GM12878 (cell line): ENCODE results near the gene TLCD2. TPM values are rescaled to one million over a fixed set of nuclear protein-coding genes. Genes with fewer than 3 reads are reported as not detected.
A peak's percentile ranks its signal among the peaks of the same experiment; 100 is the strongest.

Experiments
- ATAC-seq: fragments of 200-7000 bp; cut with Tn5 transposase; 3 replicates; pipeline ENCODE4 v1.9.1; 2020; ENCODE audit warnings: mild to moderate bottlenecking, moderate library complexity
- BruUV-seq: library from RNA; stranded (reverse); fragments of 400-500 nt; replicated peaks from 2 replicates; lab custom pipeline; 2021; lab: Mats Ljungman, UMichigan
- CTCF ChIA-PET: fragments of 300-600 bp; sonication (Branson Sonifier 250); formaldehyde crosslinking; extraction: SDS; loops from one replicate; lab custom pipeline; 2021; ENCODE audit warnings: inconsistent platforms; lab: Yijun Ruan, JAX
- POLR2A ChIA-PET: fragments of 350-600 bp; formaldehyde crosslinking; extraction: SDS; loops from one replicate; lab custom pipeline; 2021; ENCODE audit warnings: inconsistent platforms; lab: Charles Lee
- RAD21 ChIA-PET: fragments of 300-600 bp; sonication (Branson Sonifier 250); formaldehyde crosslinking; loops from one replicate; lab custom pipeline; 2023; ENCODE audit warnings: antibody characterized with exemption; ENCODE audit not compliant: unreplicated experiment; lab: Charles Lee
- SMC1A ChIA-PET: fragments of 300-600 bp; sonication (Branson Sonifier 250); formaldehyde crosslinking; loops from one replicate; lab custom pipeline; 2023; ENCODE audit not compliant: unreplicated experiment, uncharacterized antibody; lab: Charles Lee
- DNase-seq: peaks from one replicate; pipeline ENCODE4 v3.0.0-alpha.2; 2011; ENCODE audit warnings: low read depth, low spot score
- FAIRE-seq: peaks from 3 replicates; lab custom pipeline; 2011; peaks lifted over from hg19 to GRCh38; lab: Jason Lieb, UNC
- H2AFZ ChIP-seq: 2 replicates; pipeline ENCODE4 v1.6.0; 2011; ENCODE audit warnings: low read depth, low read length, control low read depth; ENCODE audit not compliant: control insufficient read depth
- H3K27ac ChIP-seq: 2 replicates; pipeline ENCODE4 v1.5.1; 2011; ENCODE audit warnings: control low read depth; ENCODE audit not compliant: control insufficient read depth, insufficient read depth
- H3K27me3 ChIP-seq, 2 experiments: replicated peaks in 1 of 2; 2 replicates each; pipeline versions ENCODE4 v1.6.0 to v1.6.1; 2011; ENCODE audit warnings: low read length in 1 of 2; ENCODE audit not compliant: control insufficient read depth in 2 of 2, insufficient read depth in 2 of 2
- H3K36me3 ChIP-seq, 2 experiments: 2 replicates each; pipeline ENCODE4 v1.5.1; 2011; ENCODE audit warnings: low read length in 1 of 2; ENCODE audit not compliant: control insufficient read depth in 2 of 2, insufficient read depth in 2 of 2
- H3K4me1 ChIP-seq: 2 replicates; pipeline ENCODE4 v1.6.1; 2011; ENCODE audit warnings: mild to moderate bottlenecking, low read length, moderate library complexity, mixed read lengths; ENCODE audit not compliant: control insufficient read depth, insufficient read depth
- H3K4me2 ChIP-seq: 2 replicates; pipeline ENCODE4 v1.6.0; 2011; ENCODE audit warnings: control low read depth; ENCODE audit not compliant: control insufficient read depth, insufficient read depth
- H3K4me3 ChIP-seq: fragments of 200-600 bp; sonication (generic); 2 replicates; pipeline ENCODE4 v1.5.1; 2016
- H3K79me2 ChIP-seq: 2 replicates; pipeline ENCODE4 v1.6.0; 2011; ENCODE audit warnings: low read length; ENCODE audit not compliant: control insufficient read depth, insufficient read depth
- H3K9ac ChIP-seq: 2 replicates; pipeline ENCODE4 v1.8.0; 2011; ENCODE audit warnings: low read length, control low read depth, mixed read lengths; ENCODE audit not compliant: control insufficient read depth, insufficient read depth
- H3K9me3 ChIP-seq: replicated peaks from 3 replicates; pipeline ENCODE4 v1.5.1; 2011; ENCODE audit warnings: mild to moderate bottlenecking, low read length; ENCODE audit not compliant: control insufficient read depth, insufficient read depth
- H4K20me1 ChIP-seq: 2 replicates; pipeline ENCODE4 v1.6.0; 2011; ENCODE audit not compliant: control insufficient read depth, insufficient read depth
- ESRRA ChIP-seq: IDR thresholded peaks from 2 replicates; pipeline ENCODE4 v1.6.1; 2012; ENCODE audit warnings: mild to moderate bottlenecking, low read length, improper control_type of control experiment
- HCFC1 ChIP-seq: fragments of 150-350 bp; IDR thresholded peaks from 2 replicates; pipeline ENCODE4 v1.6.1; 2014; ENCODE audit warnings: low read length
- HDAC6 ChIP-seq: fragments of 200-600 bp; sonication (generic); IDR thresholded peaks from one replicate; pipeline ENCODE4 v1.8.0; 2017; ENCODE audit warnings: antibody characterized with exemption; ENCODE audit not compliant: unreplicated experiment
- NBN ChIP-seq: fragments of 450-650 bp; IDR thresholded peaks from 2 replicates; pipeline ENCODE4 v1.6.1; 2016
- NFIC ChIP-seq: IDR thresholded peaks from 2 replicates; pipeline ENCODE4 v1.6.1; 2012; ENCODE audit warnings: low read depth, mild to moderate bottlenecking, inconsistent platforms, low read length, moderate library complexity
- POLR2A ChIP-seq: IDR thresholded peaks from 2 replicates; pipeline ENCODE4 v1.6.1; 2011; ENCODE audit warnings: low read depth, mild to moderate bottlenecking, low read length
- POLR2AphosphoS5 ChIP-seq: IDR thresholded peaks from 2 replicates; pipeline ENCODE4 v1.6.1; 2011; ENCODE audit warnings: mild to moderate bottlenecking, low read length, inconsistent platforms
- SMARCA5 ChIP-seq: fragments of 450-650 bp; IDR thresholded peaks from 2 replicates; pipeline ENCODE4 v1.6.1; 2017; ENCODE audit warnings: mild to moderate bottlenecking
- SMC3 ChIP-seq: IDR thresholded peaks from 2 replicates; pipeline ENCODE4 v1.6.1; 2011; ENCODE audit warnings: low read length, improper control_type of control experiment, borderline replicate concordance
- SP1 ChIP-seq: IDR thresholded peaks from one replicate; pipeline ENCODE4 v1.6.1; 2011; ENCODE audit warnings: low read depth, low read length
- SPI1 ChIP-seq: IDR thresholded peaks from 2 replicates; pipeline ENCODE4 v1.6.1; 2011; ENCODE audit warnings: low read depth, mild to moderate bottlenecking, low read length, moderate library complexity, borderline replicate concordance; ENCODE audit not compliant: insufficient read depth
- STAT3 ChIP-seq: IDR thresholded peaks from 2 replicates; pipeline ENCODE4 v1.6.1; 2011; ENCODE audit warnings: low read depth, low read length, improper control_type of control experiment
- SUZ12 ChIP-seq: fragments of 200-600 bp; sonication (generic); IDR thresholded peaks from one replicate; pipeline ENCODE4 v1.6.1; 2018; ENCODE audit warnings: antibody characterized with exemption, mild to moderate bottlenecking; ENCODE audit not compliant: unreplicated experiment
- TAF1 ChIP-seq: IDR thresholded peaks from 2 replicates; pipeline ENCODE4 v1.6.1; 2011; ENCODE audit warnings: mild to moderate bottlenecking, low read depth, low read length, borderline replicate concordance
- ZNF207 ChIP-seq: fragments of 450-650 bp; IDR thresholded peaks from 2 replicates; pipeline ENCODE4 v1.6.1; 2014; ENCODE audit warnings: antibody characterized with exemption, mild to moderate bottlenecking, borderline replicate concordance
- ZSCAN29 ChIP-seq: fragments of 450-650 bp; IDR thresholded peaks from 2 replicates; pipeline ENCODE4 v1.6.1; 2017; ENCODE audit warnings: mild to moderate bottlenecking, moderate library complexity
- WGBS: methylation state at CpG from one replicate; pipeline ENCODE4 v1.1.6; 2016; ENCODE audit warnings: low lambda C conversion rate; ENCODE audit not compliant: insufficient replicate concordance, insufficient coverage; ENCODE audit errors: missing lambda C conversion rate; 5-methylcytosine and 5-hydroxymethylcytosine counted together
- in situ Hi-C: fragments of 300-500 bp; cut with MboI; formaldehyde crosslinking; loops from 9 replicates; pipeline ENCODE4 v1.14.3; 2018; ENCODE audit warnings: mixed read lengths
- intact Hi-C: fragments of 100-400 bp; cut with micrococcal nuclease; formaldehyde crosslinking; loops from one replicate; pipeline ENCODE4 v1.14.2; 2022; ENCODE audit not compliant: unreplicated experiment
- polyA plus RNA-seq, 11 experiments: library from polyadenylated mRNA; depleted of rRNA in 4 of 11; unstranded in 6 of 11; stranded (reverse) in 5 of 11; fragments of >200 nt; fragmentation: Nextera tagmentation in 4 of 11; fragmentation: Illumina TruSeq in 1 of 11; extraction: Ambion mirVana in 4 of 11; extraction: Trizol in 1 of 11; gene quantifications; 1 replicate in 1 of 11; 2 replicates in 10 of 11; pipeline versions ENCODE4 v1.2.1 to v1.2.3, GENCODE V29; 2011 to 2016; ENCODE audit warnings: inconsistent platforms in 2 of 11, missing spikeins in 2 of 11, low read depth in 1 of 11
- total RNA-seq, 4 experiments: library from RNA; depleted of rRNA in 3 of 4; stranded (reverse); fragments of >200 nt in 3 of 4; fragmentation: Illumina TruSeq in 1 of 4; extraction: Trizol in 1 of 4; gene quantifications; 2 replicates each; pipeline versions ENCODE4 v1.2.1 to v1.2.3, GENCODE V29; 2013 to 2021
- TF ChIP-seq, protein P1 (sequence below): fragments of 450-650 bp; IDR thresholded peaks from 2 replicates; pipeline ENCODE4 v1.6.1; 2016; ENCODE audit warnings: mild to moderate bottlenecking
- TF ChIP-seq, protein P2 (sequence below): fragments of 450-650 bp; IDR thresholded peaks from 2 replicates; pipeline ENCODE4 v1.6.1; 2016; ENCODE audit warnings: mild to moderate bottlenecking, moderate library complexity, borderline replicate concordance
- TF ChIP-seq, protein P3 (sequence below): IDR thresholded peaks from 2 replicates; pipeline ENCODE4 v1.6.1; 2011; ENCODE audit warnings: low read depth, low read length, improper control_type of control experiment, borderline replicate concordance

TLCD2 gene
- total and polyA plus RNA-seq, 10 of the 15 experiments (the other 5 are each of a cell fraction or from before 2014, with no cell fraction given), result 0.02 to 0.15 (median 0.05) TPM; not detected in 2

DNA sequence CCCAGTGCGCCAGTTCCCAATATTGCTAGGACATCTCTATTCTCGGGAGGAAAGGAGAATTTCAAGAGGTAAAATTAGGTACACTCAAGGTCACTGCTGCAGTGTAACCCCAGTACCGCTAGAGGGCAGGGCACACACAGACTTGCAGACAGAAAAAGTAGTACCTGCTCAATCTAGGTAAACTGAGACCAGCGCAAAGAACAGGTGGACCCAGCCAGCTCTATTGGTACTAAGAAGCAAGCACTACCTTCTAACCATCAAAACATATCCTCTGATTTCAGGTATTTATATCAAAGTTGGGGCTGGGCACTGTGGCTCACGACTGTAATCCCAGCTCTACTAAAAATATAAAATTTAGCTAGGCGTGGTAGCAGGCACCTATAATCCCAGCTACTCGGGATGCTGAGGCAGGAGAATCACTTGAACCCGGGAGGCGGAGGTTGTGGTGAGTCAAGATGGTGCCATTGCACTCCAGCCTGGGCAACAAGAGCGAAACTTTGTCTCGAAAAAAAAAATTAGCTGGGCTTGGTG lies 10.7 kb upstream of the TLCD2 start:
- peaks cover 19% of the 10 kb centered on the region for H3K79me2 ChIP-seq
- no peak overlapping the region for H2AFZ ChIP-seq
- no peaks in the 10 kb centered on the region for H3K27me3 ChIP-seq
- ChIA-PET CTCF (interaction anchor here (0.5 to 11.0 kb wide), 47 partner anchors 8 to 336 kb away, joined by 3 to 232 read pairs (median 4); partner anchors contain the start of genes DPH1, RILP and RTN4RL1), RAD21 (interaction anchor here (0.7 to 5.7 kb wide), 19 partner anchors 9 to 188 kb away, joined by 3 to 80 read pairs (median 4); partner anchors contain the start of genes RPA1 and SMYD4), SMC1A (interaction anchor here (0.6 to 8.4 kb wide), 28 partner anchors 10 to 562 kb away, joined by 3 to 88 read pairs (median 4); no protein-coding TSS in a partner anchor), POLR2A (interaction anchor here (0.6 to 5.1 kb wide), 11 partner anchors 15 to 172 kb away, joined by 3 to 16 read pairs (median 4); no protein-coding TSS in a partner anchor)
- FAIRE-seq (peak; percentile 83), DNase-seq (no peak), ATAC-seq (no peak)
- in situ Hi-C loops, result loop anchor here (5.0 kb wide), 1 partner anchor 111 kb away; the partner anchor contains the start of gene RPA1
- H3K27ac ChIP-seq, result no peak overlapping the region
- H3K9me3 ChIP-seq, result no peaks in the 10 kb centered on the region
- intact Hi-C loops, result loop anchor here (1.0 to 5.0 kb wide), 3 partner anchors 63 to 321 kb away; partner anchors contain the start of gene OVCA2
- H3K36me3 ChIP-seq, result peaks cover 0 to 1% of the 10 kb centered on the region in 2 experiments; a peak in 1 of 4 replicates
- 31% methylated on average over 11 of the region's 11 CpGs for WGBS
- no peak overlapping the region for H3K4me2 ChIP-seq
- H3K4me1 ChIP-seq, result peaks cover 28% of the 10 kb centered on the region
- no peaks in the 10 kb centered on the region for H4K20me1 ChIP-seq
- 0 out of 2 replicates have a peak overlapping the region, but pooled peaks have one; percentile 7 for H3K9ac ChIP-seq
- no TSS peak for BruUV-seq
- H3K4me3 ChIP-seq, result no peak overlapping the region
- TF ChIP-seq, protein P1, sequence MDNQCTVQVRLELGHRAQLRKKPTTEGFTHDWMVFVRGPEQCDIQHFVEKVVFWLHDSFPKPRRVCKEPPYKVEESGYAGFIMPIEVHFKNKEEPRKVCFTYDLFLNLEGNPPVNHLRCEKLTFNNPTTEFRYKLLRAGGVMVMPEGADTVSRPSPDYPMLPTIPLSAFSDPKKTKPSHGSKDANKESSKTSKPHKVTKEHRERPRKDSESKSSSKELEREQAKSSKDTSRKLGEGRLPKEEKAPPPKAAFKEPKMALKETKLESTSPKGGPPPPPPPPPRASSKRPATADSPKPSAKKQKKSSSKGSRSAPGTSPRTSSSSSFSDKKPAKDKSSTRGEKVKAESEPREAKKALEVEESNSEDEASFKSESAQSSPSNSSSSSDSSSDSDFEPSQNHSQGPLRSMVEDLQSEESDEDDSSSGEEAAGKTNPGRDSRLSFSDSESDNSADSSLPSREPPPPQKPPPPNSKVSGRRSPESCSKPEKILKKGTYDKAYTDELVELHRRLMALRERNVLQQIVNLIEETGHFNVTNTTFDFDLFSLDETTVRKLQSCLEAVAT, result 0 out of 2 replicates have a peak, but pooled peaks have one; percentile 35
- TF ChIP-seq TAF1, result no peak
- TF ChIP-seq NBN, result 0 out of 2 replicates have a peak, but pooled peaks have one; percentile 18
- TF ChIP-seq SP1, result no peak
- no peak for TF ChIP-seq NFIC
- TF ChIP-seq ZNF207, result peak; percentile 55; the same call in 1 of the 2 replicates
- TF ChIP-seq HCFC1, result no peak
- TF ChIP-seq SPI1, result no peak
- peak; percentile 88; the same call in 1 of the 2 replicates for TF ChIP-seq ESRRA
- peak; percentile 79 for TF ChIP-seq SMARCA5
- no peak for TF ChIP-seq SUZ12
- TF ChIP-seq ZSCAN29, result no peak
- TF ChIP-seq, protein P2, sequence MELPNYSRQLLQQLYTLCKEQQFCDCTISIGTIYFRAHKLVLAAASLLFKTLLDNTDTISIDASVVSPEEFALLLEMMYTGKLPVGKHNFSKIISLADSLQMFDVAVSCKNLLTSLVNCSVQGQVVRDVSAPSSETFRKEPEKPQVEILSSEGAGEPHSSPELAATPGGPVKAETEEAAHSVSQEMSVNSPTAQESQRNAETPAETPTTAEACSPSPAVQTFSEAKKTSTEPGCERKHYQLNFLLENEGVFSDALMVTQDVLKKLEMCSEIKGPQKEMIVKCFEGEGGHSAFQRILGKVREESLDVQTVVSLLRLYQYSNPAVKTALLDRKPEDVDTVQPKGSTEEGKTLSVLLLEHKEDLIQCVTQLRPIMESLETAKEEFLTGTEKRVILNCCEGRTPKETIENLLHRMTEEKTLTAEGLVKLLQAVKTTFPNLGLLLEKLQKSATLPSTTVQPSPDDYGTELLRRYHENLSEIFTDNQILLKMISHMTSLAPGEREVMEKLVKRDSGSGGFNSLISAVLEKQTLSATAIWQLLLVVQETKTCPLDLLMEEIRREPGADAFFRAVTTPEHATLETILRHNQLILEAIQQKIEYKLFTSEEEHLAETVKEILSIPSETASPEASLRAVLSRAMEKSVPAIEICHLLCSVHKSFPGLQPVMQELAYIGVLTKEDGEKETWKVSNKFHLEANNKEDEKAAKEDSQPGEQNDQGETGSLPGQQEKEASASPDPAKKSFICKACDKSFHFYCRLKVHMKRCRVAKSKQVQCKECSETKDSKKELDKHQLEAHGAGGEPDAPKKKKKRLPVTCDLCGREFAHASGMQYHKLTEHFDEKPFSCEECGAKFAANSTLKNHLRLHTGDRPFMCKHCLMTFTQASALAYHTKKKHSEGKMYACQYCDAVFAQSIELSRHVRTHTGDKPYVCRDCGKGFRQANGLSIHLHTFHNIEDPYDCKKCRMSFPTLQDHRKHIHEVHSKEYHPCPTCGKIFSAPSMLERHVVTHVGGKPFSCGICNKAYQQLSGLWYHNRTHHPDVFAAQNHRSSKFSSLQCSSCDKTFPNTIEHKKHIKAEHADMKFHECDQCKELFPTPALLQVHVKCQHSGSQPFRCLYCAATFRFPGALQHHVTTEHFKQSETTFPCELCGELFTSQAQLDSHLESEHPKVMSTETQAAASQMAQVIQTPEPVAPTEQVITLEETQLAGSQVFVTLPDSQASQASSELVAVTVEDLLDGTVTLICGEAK, result no peak
- TF ChIP-seq, protein P3, sequence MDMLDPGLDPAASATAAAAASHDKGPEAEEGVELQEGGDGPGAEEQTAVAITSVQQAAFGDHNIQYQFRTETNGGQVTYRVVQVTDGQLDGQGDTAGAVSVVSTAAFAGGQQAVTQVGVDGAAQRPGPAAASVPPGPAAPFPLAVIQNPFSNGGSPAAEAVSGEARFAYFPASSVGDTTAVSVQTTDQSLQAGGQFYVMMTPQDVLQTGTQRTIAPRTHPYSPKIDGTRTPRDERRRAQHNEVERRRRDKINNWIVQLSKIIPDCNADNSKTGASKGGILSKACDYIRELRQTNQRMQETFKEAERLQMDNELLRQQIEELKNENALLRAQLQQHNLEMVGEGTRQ, result no peak
- TF ChIP-seq SMC3, result peak; percentile 82
- TF ChIP-seq STAT3, result no peak
- TF ChIP-seq POLR2AphosphoS5, result no peak
- TF ChIP-seq HDAC6, result no peak
- TF ChIP-seq POLR2A, result no peak
